GM12874 (cell line): ENCODE measurements around the gene SLC38A3.

ENCODE experiments used
- CTCF ChIP-seq: IDR thresholded peaks from 2 replicates; pipeline ENCODE4 v1.5.1; 2011; ENCODE audit warnings: low read depth, mild to moderate bottlenecking, control low read depth, low read length, moderate library complexity; ENCODE audit not compliant: insufficient read depth

The SLC38A3 gene

DNA sequence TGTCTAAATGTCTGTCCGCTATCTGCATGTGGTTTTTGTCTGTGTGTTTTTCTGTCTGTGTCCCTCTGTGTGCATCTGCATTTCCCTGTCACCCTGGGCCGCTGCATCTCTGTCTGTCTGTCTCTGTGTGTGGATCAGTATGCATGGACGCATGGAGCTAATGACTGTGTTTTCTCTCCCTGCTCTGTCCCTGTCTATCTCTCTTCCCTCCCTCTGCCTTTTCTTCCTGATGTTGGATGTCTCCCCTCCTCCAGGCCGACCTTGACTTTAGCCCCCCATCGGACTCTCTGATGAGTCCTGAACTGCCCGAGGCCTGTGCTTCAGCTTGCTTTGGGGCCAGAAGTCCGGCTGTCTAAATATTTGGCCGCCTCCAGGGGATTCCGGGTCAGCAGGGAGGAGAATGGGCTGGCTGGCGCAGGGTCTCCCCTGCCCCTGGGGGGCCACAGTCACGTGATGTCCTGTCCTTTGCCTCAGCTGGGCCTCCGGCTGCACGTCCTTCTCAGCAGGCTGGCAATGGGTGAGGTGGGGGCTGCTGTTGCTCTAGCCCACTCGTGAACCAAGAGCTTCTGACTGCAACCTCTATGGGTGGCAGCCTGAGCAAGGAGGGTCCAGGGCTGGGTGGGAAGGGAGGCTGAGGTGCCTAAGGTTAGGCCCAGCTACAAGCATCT, 3.7 kb downstream of the SLC38A3 start:
- TF ChIP-seq CTCF = no peak

- TF ChIP-seq CTCF = no peak
Observed at GRCh38 chr3:50210176-50210509, 5.1 kb downstream of the SLC38A3 start.

DNA sequence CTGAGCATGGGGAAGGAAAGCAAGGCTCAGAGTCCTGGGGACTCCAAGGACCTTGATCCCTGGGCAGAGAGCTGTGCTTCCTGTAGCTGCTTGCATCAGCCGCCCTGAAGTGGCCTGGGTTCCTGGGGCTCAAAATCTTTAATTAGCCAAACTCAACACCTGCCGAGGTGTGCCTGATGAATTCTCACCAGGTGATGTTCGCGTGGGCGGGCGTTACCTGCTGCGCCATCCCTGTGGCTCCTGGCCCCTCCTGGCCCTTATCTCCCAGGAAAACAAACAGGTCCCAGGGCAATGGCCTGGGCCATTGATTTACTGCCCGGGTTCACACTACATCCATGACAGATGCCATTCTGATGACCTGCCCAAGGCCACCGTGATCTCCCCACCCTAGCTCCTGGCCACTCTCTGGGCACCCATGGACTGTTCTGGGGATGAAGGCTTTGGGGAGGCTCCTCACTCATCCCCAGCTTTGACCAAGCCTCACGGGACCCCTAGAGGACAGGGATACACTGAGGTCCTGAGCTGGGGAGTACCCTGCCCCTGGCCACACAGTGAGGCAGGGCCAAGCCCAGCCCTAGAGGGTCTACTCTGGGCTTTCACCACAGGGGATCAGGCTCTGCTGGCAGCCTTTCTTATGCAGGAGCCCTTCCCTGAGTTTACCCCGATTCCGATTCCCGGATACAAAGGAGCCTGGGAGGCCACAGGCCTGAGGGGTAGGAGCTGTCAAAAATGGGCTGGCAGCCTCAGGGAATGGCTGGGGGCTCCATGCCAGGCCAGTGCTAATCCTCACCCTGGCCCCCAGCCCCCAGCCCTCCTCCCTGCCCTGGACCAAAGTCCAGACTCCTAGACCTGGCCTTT, 5.7 kb downstream of the SLC38A3 start:
- no peak for TF ChIP-seq CTCF

GRCh38 chr3:50211930-50212329, 6.9 kb downstream of the SLC38A3 start:
- TF ChIP-seq CTCF = no peak

- TF ChIP-seq CTCF = peak; percentile 40
Observed at GRCh38 chr3:50212502-50212901, 7.4 kb downstream of the SLC38A3 start.

- no peak for TF ChIP-seq CTCF
Observed at GRCh38 chr3:50212971-50213370, 7.9 kb downstream of the SLC38A3 start.

DNA sequence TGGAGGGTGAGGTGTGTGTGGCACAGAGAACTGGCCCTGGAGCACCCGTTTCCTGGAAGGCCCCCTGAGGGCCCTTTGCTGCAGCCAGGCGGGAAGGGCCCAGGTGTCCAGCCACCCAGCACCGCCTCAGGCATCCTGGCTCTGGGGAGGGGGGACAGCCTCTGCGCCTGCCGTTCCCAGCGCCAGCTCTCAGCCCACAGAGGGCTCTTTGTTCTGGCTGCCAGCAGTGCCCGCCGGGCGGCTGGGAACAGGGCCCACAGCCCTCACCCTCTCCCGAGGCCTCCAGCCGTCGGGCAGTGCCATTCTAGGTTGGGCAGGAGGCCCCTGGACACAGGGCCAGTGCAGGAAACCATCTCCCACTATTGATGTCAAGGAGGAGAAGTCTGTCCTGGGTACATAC, 8.3 kb downstream of the SLC38A3 start:
- TF ChIP-seq CTCF = no peak
